HCT116 (cell line): ENCODE data around the gene OTOP2. TPM values are rescaled to one million over a fixed set of nuclear protein-coding genes. Genes with fewer than 3 reads are reported as not detected.

Experiments
- ATAC-seq: fragments of 200-7000 bp; cut with Tn5 transposase; 2 replicates; pipeline ENCODE4 v1.9.1; 2020; ENCODE audit warnings: mild to moderate bottlenecking, moderate library complexity
- BruUV-seq: library from RNA; stranded (reverse); fragments of 400-500 nt; replicated peaks from 2 replicates; lab custom pipeline; 2021; lab: Mats Ljungman, UMichigan
- CTCF ChIA-PET: fragments of 300-600 bp; sonication (Branson Sonifier 250); formaldehyde crosslinking; loops from one replicate; lab custom pipeline; 2021; ENCODE audit warnings: antibody characterized with exemption; lab: Charles Lee
- POLR2A ChIA-PET: fragments of 300-600, 350-600 bp; sonication (Branson Sonifier 250); formaldehyde crosslinking; loops from one replicate; lab custom pipeline; 2021; ENCODE audit warnings: antibody characterized with exemption; lab: Charles Lee
- RAD21 ChIA-PET, 2 experiments: fragments of 300-600 bp; sonication (Branson Sonifier 250); formaldehyde crosslinking; loops; one replicate each; lab custom pipeline; 2023; ENCODE audit warnings: low total read pairs in 2 of 2; ENCODE audit not compliant: uncharacterized antibody in 2 of 2, unreplicated experiment in 2 of 2, low non-redundant PET in 1 of 2; lab: Charles Lee
- DNase-seq: peaks from one replicate; pipeline ENCODE4 v3.0.0-alpha.2; 2010; ENCODE audit warnings: low read depth, low spot score
- H2AFZ ChIP-seq: fragments of 200-600 bp; shearing (Covaris generic), sonication (generic); 2 replicates; pipeline ENCODE4 v1.6.1; 2017; ENCODE audit warnings: low read depth, mixed run types, mixed read lengths, antibody characterized with exemption, low read length; ENCODE audit not compliant: poor library complexity, severe bottlenecking
- H3K27ac ChIP-seq: 2 replicates; pipeline ENCODE4 v1.5.1; 2012; ENCODE audit warnings: low read depth, low read length
- H3K27me3 ChIP-seq: fragments of 200-600 bp; sonication (generic); 2 replicates; pipeline ENCODE4 v1.6.1; 2016; ENCODE audit warnings: mixed run types, low read length, mixed read lengths; ENCODE audit not compliant: insufficient read depth
- H3K36me3 ChIP-seq, 2 experiments: fragments of 200-500 bp in 1 of 2; fragments of 200-600 bp in 1 of 2; sonication (Bioruptor generic) in 1 of 2; sonication (generic) in 1 of 2; 2 replicates each; pipeline versions ENCODE4 v1.5.1 to v1.6.1; 2014 to 2016; ENCODE audit warnings: low read length in 2 of 2, inconsistent platforms in 1 of 2, mixed read lengths in 1 of 2, mixed run types in 1 of 2; ENCODE audit not compliant: insufficient read depth in 2 of 2, control insufficient read depth in 1 of 2
- H3K4me1 ChIP-seq, 2 experiments: fragments of 200-600 bp in 1 of 2; sonication (generic) in 1 of 2; 2 replicates each; pipeline versions ENCODE4 v1.5.1 to v1.6.1; 2012 to 2017; ENCODE audit warnings: low read length in 2 of 2, inconsistent platforms in 1 of 2, mild to moderate bottlenecking in 1 of 2, mixed read lengths in 1 of 2, mixed run types in 1 of 2, moderate library complexity in 1 of 2; ENCODE audit not compliant: insufficient read depth in 2 of 2, control insufficient read depth in 1 of 2
- H3K4me2 ChIP-seq: fragments of 200-600 bp; sonication (generic); 2 replicates; pipeline ENCODE4 v1.6.1; 2017; ENCODE audit warnings: mixed run types, low read length, mixed read lengths
- H3K4me3 ChIP-seq, 2 experiments: fragments of 200-600 bp in 1 of 2; sonication (generic) in 1 of 2; replicated peaks in 1 of 2; 2 replicates each; pipeline ENCODE4 v1.5.1; 2011 to 2016; ENCODE audit warnings: low read length in 2 of 2, control low read depth in 1 of 2, low read depth in 1 of 2, mild to moderate bottlenecking in 1 of 2, mixed read lengths in 1 of 2, mixed run types in 1 of 2
- H3K79me2 ChIP-seq: fragments of 200-600 bp; sonication (generic); 2 replicates; pipeline ENCODE4 v1.6.1; 2017; ENCODE audit warnings: mild to moderate bottlenecking, mixed run types, low read length, moderate library complexity, mixed read lengths; ENCODE audit not compliant: insufficient read depth
- H3K9ac ChIP-seq: fragments of 200-600 bp; sonication (generic); 2 replicates; pipeline ENCODE4 v1.6.1; 2016; ENCODE audit warnings: low read length, mixed read lengths
- H3K9me2 ChIP-seq: fragments of 200-600 bp; sonication (generic), shearing (Covaris generic); 2 replicates; pipeline ENCODE4 v1.6.1; 2017; ENCODE audit warnings: mixed run types, mild to moderate bottlenecking, moderate library complexity; ENCODE audit not compliant: insufficient read depth
- H3K9me3 ChIP-seq, 2 experiments: fragments of 200-500 bp in 1 of 2; fragments of 200-600 bp in 1 of 2; sonication (Bioruptor generic) in 1 of 2; sonication (generic) in 1 of 2; 2 replicates each; pipeline ENCODE4 v1.6.1; 2014 to 2017; ENCODE audit warnings: low read length in 2 of 2, mixed read lengths in 2 of 2, inconsistent platforms in 1 of 2, low read depth in 1 of 2, mild to moderate bottlenecking in 1 of 2, mixed run types in 1 of 2, moderate library complexity in 1 of 2; ENCODE audit not compliant: control insufficient read depth in 1 of 2, insufficient read depth in 1 of 2
- H4K20me1 ChIP-seq: fragments of 200-600 bp; sonication (generic), shearing (Covaris generic); 2 replicates; pipeline ENCODE4 v1.6.1; 2017; ENCODE audit warnings: mixed run types, mild to moderate bottlenecking, moderate library complexity; ENCODE audit not compliant: insufficient read depth
- CBX3 ChIP-seq: IDR thresholded peaks from 2 replicates; pipeline ENCODE4 v1.6.1; 2012; ENCODE audit warnings: low read depth
- POLR2A ChIP-seq: IDR thresholded peaks from 2 replicates; pipeline ENCODE4 v1.7.0; 2011; ENCODE audit warnings: borderline replicate concordance; ENCODE audit not compliant: insufficient read depth, insufficient read length; ENCODE audit errors: extremely low read depth
- RAD21 ChIP-seq: IDR thresholded peaks from 2 replicates; pipeline ENCODE4 v1.6.1; 2012; ENCODE audit warnings: low read depth, mild to moderate bottlenecking
- SP1 ChIP-seq: IDR thresholded peaks from 2 replicates; pipeline ENCODE4 v1.6.1; 2012; ENCODE audit warnings: low read depth
- TCF7L2 ChIP-seq: IDR thresholded peaks from 2 replicates; pipeline ENCODE4 v1.7.0; 2011; ENCODE audit warnings: borderline replicate concordance, inconsistent platforms; ENCODE audit not compliant: insufficient read depth, insufficient read length; ENCODE audit errors: extremely low read depth
- ZNF274 ChIP-seq: fragments of 200-500 bp; sonication (Bioruptor generic); IDR thresholded peaks from 2 replicates; pipeline ENCODE4 v1.6.1; 2014; ENCODE audit warnings: mild to moderate bottlenecking, low read depth, low read length, inconsistent platforms
- intact Hi-C: fragments of 100-400 bp; cut with micrococcal nuclease; formaldehyde crosslinking; loops from 2 replicates; pipeline ENCODE4 v1.10.0; 2022
- total RNA-seq: library from RNA; stranded (reverse); gene quantifications from one replicate; pipeline ENCODE4 v1.2.1, GENCODE V29; 2021; ENCODE audit not compliant: unreplicated experiment

Gene OTOP2
- total RNA-seq, 1 experiment from 2014 or later = not detected

DNA sequence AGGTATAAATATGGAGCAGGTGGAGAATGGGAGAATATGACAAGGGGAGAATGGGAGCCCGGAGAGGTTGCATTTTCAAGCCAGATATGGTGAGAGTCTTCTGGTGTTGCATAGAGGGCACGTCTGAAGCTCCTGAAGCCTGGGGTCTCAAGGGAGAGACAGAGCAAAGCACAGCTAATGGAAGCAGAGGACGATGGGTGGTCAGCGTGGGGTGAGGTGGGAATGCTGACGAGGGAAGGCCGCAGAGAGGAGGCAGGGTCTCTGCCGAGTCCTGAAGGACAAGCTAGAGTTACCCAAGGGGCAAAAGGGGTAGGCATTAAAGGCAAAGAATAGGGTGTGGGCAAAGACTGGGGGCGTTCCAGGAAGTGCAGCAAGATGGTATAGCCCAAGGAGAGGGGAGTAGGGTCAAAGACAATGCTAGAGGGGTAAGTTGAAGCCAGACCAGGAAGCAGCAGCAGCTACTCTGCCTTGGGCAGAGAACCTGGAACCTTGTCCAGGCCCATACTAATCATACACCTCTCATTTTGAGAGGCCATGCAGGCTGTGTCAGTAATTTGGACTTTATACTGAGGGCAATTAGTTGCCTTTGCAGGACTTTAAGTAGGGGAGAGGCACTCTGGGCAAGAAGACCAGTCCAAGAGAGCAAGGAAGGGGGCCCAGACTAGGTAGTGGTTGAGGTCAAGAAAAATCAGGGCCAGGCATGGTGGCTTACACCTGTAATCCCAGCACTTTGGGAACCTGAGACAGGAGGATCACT, 14.3 kb downstream of the OTOP2 start:
- intact Hi-C loops = no loop called here
- Histone ChIP-seq H3K27me3 (peaks cover 4% of the 10 kb centered on the region; the same call in 1 of the 2 replicates), H3K79me2 (no peaks in the 10 kb centered on the region), H3K4me1 (peaks cover under 1 to 4% of the 10 kb centered on the region in 2 experiments; a peak in 3 of 4 replicates), H3K4me2 (no peak overlapping the region), H3K9me3 (no peaks in the 10 kb centered on the region), H3K4me3 (no peak overlapping the region)
- DNase-seq = no peak
- RAD21 ChIA-PET = no interaction called here
- no peak for ATAC-seq
- TF ChIP-seq RAD21 = no peak
- no peak for TF ChIP-seq POLR2A
- no peak for TF ChIP-seq TCF7L2
- no peak for TF ChIP-seq CBX3
- TF ChIP-seq, all 23 proteins: peak for 0
- Histone ChIP-seq H4K20me1 (no peaks in the 10 kb centered on the region), H3K36me3 (no peaks in the 10 kb centered on the region), H3K27ac (no peak overlapping the region), H2AFZ (no peak overlapping the region), H3K9ac (no peak overlapping the region), H3K9me2 (no peaks in the 10 kb centered on the region)
- BruUV-seq = no TSS peak
- ChIA-PET POLR2A (interaction anchor here (1.5 kb wide), 1 partner anchor 65 kb away, joined by 3 read pairs; the partner anchor contains the start of gene FDXR), CTCF (interaction anchor here (1.4 kb wide), 1 partner anchor 23 kb away, joined by 5 read pairs; no protein-coding TSS in a partner anchor)

DNA sequence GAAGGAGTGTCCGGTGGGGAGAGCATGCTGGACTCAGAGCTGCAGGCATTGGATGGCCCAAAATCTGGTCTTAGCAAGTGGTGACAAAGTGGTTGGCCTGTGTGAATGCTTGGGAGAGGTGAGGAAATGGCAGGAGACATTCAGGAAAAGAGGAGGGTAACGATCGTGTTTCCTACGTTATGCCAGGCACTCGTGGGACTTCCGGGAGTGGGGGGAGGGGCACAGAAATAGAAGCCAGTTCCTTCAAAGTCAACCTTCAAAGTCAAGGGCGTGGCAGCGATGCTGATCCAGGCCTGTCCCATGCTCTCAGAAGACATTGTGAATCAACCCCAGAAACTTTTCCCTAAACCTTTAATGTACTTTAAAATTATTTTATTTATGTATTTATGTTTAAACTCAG, 15.5 kb downstream of the OTOP2 start:
- TF ChIP-seq SP1 = no peak
- no peak for TF ChIP-seq CBX3
- peak; percentile 16 for TF ChIP-seq TCF7L2
- no peak for TF ChIP-seq ZNF274
- no peak for ATAC-seq
- Histone ChIP-seq H4K20me1 (no peaks in the 10 kb centered on the region), H3K4me1 (peaks cover 12 to 16% of the 10 kb centered on the region in 2 experiments), H2AFZ (no peak overlapping the region), H3K4me3 (no peak overlapping the region), H3K9ac (no peak overlapping the region), H3K36me3 (no peaks in the 10 kb centered on the region), H3K27me3 (peaks cover 4% of the 10 kb centered on the region; the same call in 1 of the 2 replicates), H3K9me2 (no peaks in the 10 kb centered on the region), H3K79me2 (no peaks in the 10 kb centered on the region), H3K27ac (no peak overlapping the region), H3K4me2 (no peak overlapping the region), H3K9me3 (no peaks in the 10 kb centered on the region)
- BruUV-seq = no TSS peak
- ChIA-PET CTCF (interaction anchor here (1.0 to 1.4 kb wide), 2 partner anchors 18 to 22 kb away, joined by 3 to 5 read pairs; no protein-coding TSS in a partner anchor), POLR2A (interaction anchor here (1.5 kb wide), 1 partner anchor 66 kb away, joined by 3 read pairs; the partner anchor contains the start of gene FDXR), RAD21 (no interaction called here)
- no peak for DNase-seq
- intact Hi-C loops = no loop called here
